ENCODE measurements around the gene TSPAN18.

GRCh38 chr11:44689265-44689664 is 37.5 kb upstream of the TSPAN18 start:
- no peak for TF ChIP-seq CTCF (conservative IDR thresholded peaks at IDR 0.05; ENCODE audit: low read depth in 2 of 2)
- TF ChIP-seq REST (IDR thresholded peaks at IDR 0.05; ENCODE audit: unreplicated experiment), result no peak
- no peak for TF ChIP-seq POLR2AphosphoS5 (IDR thresholded peaks at IDR 0.05; ENCODE audit: low read depth)
- no peak for TF ChIP-seq EZH2 (IDR thresholded peaks at IDR 0.05; ENCODE audit: low read depth, unreplicated experiment)
- TF ChIP-seq JUNB (IDR thresholded peaks at IDR 0.05; ENCODE audit: unreplicated experiment), result no peak
- TF ChIP-seq EZH2phosphoT487 (IDR thresholded peaks at IDR 0.05; ENCODE audit: unreplicated experiment), result no peak
- no peak for TF ChIP-seq CREB1 (CRISPR knock-in tag; IDR thresholded peaks at IDR 0.05; ENCODE audit: low read depth)
- no peak for TF ChIP-seq ETS1 (IDR thresholded peaks at IDR 0.05)
- no peak for TF ChIP-seq ZNF114 (CRISPR knock-in tag; IDR thresholded peaks at IDR 0.05)
- no peak for TF ChIP-seq STAT1 (IDR thresholded peaks at IDR 0.05; ENCODE audit: unreplicated experiment)
- no peak for TF ChIP-seq ZNF462 (CRISPR knock-in tag; IDR thresholded peaks at IDR 0.05)
- TF ChIP-seq ZNF331 (CRISPR knock-in tag; IDR thresholded peaks at IDR 0.05; ENCODE audit: low read depth), result no peak
- TF ChIP-seq NANOG (IDR thresholded peaks at IDR 0.05; ENCODE audit: borderline replicate concordance), result no peak

Measured in GM23338 (cell line).